Measurements from ENCODE around the gene ADCY7.

Gene ADCY7

GRCh38 chr16:50269061-50269705, 2.8 kb downstream of the ADCY7 start:
- peak; percentile 5 for DNase-seq

- peak; percentile 6 for DNase-seq
Observed at GRCh38 chr16:50269769-50270509, 3.6 kb downstream of the ADCY7 start.

GRCh38 chr16:50270510-50271147, 4.3 kb downstream of the ADCY7 start:
- DNase-seq: peak; percentile 21

- DNase-seq: peak; percentile 11
Observed at GRCh38 chr16:50271148-50272041, 5.0 kb downstream of the ADCY7 start.

GRCh38 chr16:50272111-50272571, 5.8 kb downstream of the ADCY7 start:
- peak; percentile 33 for DNase-seq

- peak; percentile 10 for DNase-seq
Observed at GRCh38 chr16:50272687-50273381, 6.5 kb downstream of the ADCY7 start.

- peak; percentile 8 for DNase-seq
Observed at GRCh38 chr16:50273382-50273690, 7.0 kb downstream of the ADCY7 start.

- DNase-seq: peak; percentile 59
Observed at GRCh38 chr16:50273888-50274325, 7.6 kb downstream of the ADCY7 start.

GRCh38 chr16:50274326-50275097, 8.2 kb downstream of the ADCY7 start:
- DNase-seq: peak; percentile 81

- DNase-seq: peak; percentile 17
Observed at GRCh38 chr16:50275098-50275415, 8.7 kb downstream of the ADCY7 start.

- peak; percentile 9 for DNase-seq
Observed at GRCh38 chr16:50275428-50276325, 9.3 kb downstream of the ADCY7 start.

GRCh38 chr16:50276326-50276640, 9.9 kb downstream of the ADCY7 start:
- DNase-seq: peak; percentile 8

- peak; percentile 28 for DNase-seq
Observed at GRCh38 chr16:50276801-50277555, 10.6 kb downstream of the ADCY7 start.

- no peak for DNase-seq
Observed at GRCh38 chr16:50278251-50278650, 11.9 kb downstream of the ADCY7 start.

- no peak for DNase-seq
Observed at GRCh38 chr16:50279504-50279865, 13.1 kb downstream of the ADCY7 start.

GRCh38 chr16:50280932-50281331, 14.6 kb downstream of the ADCY7 start:
- no peak for DNase-seq

GRCh38 chr16:50281391-50282009, 15.1 kb downstream of the ADCY7 start:
- no peak for DNase-seq

- peak; percentile 72 for DNase-seq
Observed at GRCh38 chr16:50282010-50282538, 15.7 kb downstream of the ADCY7 start.

GRCh38 chr16:50282955-50283631, 16.7 kb downstream of the ADCY7 start:
- DNase-seq: no peak

Measured in CD4-positive, alpha-beta T cell treated with Interleukin-17A for 4 hours (primary cell).